PFSK-1 (cell line): ENCODE data around the gene SELENOV.

ENCODE experiments used
- FOXP2 ChIP-seq: optimal IDR thresholded peaks from 2 replicates; pipeline ENCODE3; 2011; ENCODE audit warnings: borderline replicate concordance, control low read depth, inconsistent platforms; ENCODE audit not compliant: insufficient read depth; ENCODE audit errors: extremely low read length, extremely low read depth
- POLR2AphosphoS5 ChIP-seq: IDR thresholded peaks from 2 replicates; pipeline ENCODE4 v1.6.1; 2012; ENCODE audit warnings: low read depth, mild to moderate bottlenecking, control low read depth, low read length, moderate library complexity
- SIN3A ChIP-seq: IDR thresholded peaks from 2 replicates; pipeline ENCODE4 v1.6.1; 2012; ENCODE audit warnings: mild to moderate bottlenecking, low read length, moderate library complexity, borderline replicate concordance; ENCODE audit not compliant: insufficient read depth
- TAF1 ChIP-seq: IDR thresholded peaks from 2 replicates; pipeline ENCODE4 v1.6.1; 2012; ENCODE audit warnings: low read length, control low read depth, borderline replicate concordance; ENCODE audit not compliant: insufficient read depth
- TF ChIP-seq, protein P1 (sequence below), 2 experiments: IDR thresholded peaks; 2 replicates each; pipeline versions ENCODE4 v1.6.1 to v1.8.0; 2011 to 2012; ENCODE audit warnings: low read depth in 2 of 2, low read length in 2 of 2, control low read depth in 1 of 2, inconsistent platforms in 1 of 2, mild to moderate bottlenecking in 1 of 2, moderate library complexity in 1 of 2; ENCODE audit not compliant: insufficient read depth in 1 of 2

DNA sequence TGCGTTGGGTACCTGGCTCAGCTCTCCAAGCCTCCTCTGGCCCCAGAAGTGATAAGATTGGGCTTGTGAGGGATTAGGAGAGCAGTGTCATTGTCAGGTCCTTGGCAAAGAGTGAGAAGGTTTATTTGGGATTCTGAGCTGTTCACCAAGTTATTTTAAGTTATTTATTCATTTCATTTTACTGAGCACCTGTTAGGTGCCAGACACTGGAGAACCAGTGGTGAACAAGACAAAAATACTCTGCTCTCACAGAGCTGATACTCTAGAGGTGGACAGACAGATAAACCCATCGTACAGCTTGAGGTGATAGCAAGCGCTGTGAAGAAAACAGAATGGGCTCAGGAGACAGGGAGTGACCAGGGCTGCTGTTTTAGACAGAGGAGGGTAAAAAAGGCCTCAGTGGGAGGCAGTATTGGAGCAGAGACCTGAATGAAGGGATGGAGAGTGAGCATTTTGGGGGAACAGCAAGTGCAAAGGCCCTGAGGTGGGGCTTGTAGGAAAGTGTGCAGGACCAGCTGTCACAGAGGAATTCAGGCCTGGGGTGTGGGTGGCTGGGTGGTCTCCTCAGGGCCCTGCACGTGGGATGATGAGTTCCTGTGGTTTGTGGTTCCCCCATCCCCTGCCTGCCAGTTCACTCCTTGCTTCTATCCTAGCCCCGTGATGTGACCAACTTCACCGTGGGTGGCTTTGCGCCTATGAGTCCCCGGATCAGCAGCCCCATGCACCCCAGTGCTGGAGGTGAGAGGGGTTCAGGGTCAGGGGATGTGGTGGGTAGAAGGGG is 43.0 kb upstream of the SELENOV start:
- no peak for TF ChIP-seq POLR2AphosphoS5
- no peak for TF ChIP-seq SIN3A
- no peak for TF ChIP-seq TAF1
- TF ChIP-seq, protein P1, sequence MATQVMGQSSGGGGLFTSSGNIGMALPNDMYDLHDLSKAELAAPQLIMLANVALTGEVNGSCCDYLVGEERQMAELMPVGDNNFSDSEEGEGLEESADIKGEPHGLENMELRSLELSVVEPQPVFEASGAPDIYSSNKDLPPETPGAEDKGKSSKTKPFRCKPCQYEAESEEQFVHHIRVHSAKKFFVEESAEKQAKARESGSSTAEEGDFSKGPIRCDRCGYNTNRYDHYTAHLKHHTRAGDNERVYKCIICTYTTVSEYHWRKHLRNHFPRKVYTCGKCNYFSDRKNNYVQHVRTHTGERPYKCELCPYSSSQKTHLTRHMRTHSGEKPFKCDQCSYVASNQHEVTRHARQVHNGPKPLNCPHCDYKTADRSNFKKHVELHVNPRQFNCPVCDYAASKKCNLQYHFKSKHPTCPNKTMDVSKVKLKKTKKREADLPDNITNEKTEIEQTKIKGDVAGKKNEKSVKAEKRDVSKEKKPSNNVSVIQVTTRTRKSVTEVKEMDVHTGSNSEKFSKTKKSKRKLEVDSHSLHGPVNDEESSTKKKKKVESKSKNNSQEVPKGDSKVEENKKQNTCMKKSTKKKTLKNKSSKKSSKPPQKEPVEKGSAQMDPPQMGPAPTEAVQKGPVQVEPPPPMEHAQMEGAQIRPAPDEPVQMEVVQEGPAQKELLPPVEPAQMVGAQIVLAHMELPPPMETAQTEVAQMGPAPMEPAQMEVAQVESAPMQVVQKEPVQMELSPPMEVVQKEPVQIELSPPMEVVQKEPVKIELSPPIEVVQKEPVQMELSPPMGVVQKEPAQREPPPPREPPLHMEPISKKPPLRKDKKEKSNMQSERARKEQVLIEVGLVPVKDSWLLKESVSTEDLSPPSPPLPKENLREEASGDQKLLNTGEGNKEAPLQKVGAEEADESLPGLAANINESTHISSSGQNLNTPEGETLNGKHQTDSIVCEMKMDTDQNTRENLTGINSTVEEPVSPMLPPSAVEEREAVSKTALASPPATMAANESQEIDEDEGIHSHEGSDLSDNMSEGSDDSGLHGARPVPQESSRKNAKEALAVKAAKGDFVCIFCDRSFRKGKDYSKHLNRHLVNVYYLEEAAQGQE (IDR thresholded peaks at IDR 0.05; ENCODE audit: insufficient read depth in 1 of 2, low read depth in 2 of 2, low read length in 2 of 2): no peak
- TF ChIP-seq FOXP2: no peak
